T1000 (cell line): ENCODE measurements around the gene MED15.
"Not testable (repeated sequence)": the region's sequence is repeated elsewhere in the genome, so short reads cannot be mapped to it uniquely, and the experiment has no call there.

Experiments
- DNase-seq: peaks from one replicate; lab custom pipeline; 2025; ENCODE audit warnings: mixed read lengths; lab: John Stamatoyannopoulos, UW

The MED15 gene

DNA sequence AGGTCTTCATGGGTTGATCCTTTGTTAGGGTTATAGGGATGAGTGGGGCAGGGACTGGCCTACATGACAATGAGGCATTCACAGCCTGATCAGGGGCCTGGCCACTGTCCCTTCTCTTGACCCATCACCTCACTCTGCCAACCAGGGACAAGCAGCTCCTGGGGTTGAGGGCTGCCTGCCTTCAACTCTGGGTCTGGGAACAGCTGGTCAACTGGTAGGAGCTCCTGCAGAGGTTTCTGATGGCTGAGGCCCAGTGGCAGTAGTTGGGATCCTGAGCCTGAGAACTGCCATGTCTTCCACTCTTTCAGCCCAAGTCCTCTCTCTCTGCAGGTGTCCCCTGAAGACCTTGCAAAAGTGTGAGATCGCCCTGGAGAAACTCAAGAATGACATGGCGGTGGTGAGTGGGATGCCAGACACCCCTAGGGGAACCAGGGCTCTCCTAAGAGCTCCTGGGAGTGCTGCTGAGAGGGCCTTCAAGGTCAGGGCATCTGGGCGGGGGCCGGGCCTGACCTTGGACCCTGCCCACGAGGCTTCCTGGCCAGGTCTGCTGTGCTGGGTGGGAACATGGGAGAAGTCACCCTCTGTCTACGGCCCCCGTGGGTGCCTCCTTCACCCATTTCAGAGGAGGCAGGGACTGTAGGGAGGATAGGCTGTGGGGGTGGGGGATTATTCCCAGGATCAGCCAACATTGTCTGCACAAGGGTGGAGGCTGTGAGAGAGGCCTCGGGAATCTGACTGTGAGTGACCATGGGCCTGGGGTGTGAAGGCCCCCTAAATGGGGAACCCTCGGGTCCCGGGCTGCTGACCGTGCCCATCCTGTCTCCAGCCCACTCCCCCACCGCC is 76.8 kb downstream of the MED15 start:
- no peak for DNase-seq

DNA sequence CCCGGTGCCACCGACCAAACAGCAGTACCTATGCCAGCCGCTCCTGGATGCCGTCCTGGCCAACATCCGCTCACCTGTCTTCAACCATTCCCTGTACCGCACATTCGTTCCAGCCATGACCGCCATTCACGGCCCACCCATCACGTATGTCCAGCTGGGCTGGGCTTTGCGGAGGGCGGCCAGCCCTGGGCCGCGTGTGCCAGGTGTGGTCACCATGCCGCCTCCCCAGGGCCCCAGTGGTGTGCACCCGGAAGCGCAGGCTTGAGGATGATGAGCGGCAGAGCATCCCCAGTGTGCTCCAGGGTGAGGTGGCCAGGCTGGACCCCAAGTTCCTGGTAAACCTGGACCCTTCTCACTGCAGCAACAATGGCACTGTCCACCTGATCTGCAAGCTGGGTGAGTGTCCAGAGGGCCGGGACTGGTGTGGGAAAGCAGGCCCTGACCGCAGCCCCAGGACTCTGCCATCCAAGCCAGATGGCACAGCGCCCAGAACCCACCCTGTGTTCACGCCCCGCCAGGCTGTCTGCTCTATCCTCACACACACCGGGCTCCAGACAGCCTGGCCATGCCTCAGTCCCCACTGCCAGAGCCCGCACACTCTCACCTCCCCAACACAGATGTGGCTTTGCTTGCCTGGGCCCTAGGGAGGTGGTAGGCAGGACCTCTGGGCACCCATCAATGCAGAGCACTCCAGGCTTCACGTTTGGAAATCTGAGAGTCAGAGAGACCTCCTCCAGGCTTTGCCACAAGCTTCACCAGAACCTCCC is 77.6 kb downstream of the MED15 start:
- DNase-seq = no peak

- no peak for DNase-seq
These were observed 78.4 kb downstream of the MED15 start for GRCh38 chr22:20585639-20586402.

- no peak for DNase-seq
These were observed 79.0 kb downstream of the MED15 start for GRCh38 chr22:20586403-20586745.

DNA sequence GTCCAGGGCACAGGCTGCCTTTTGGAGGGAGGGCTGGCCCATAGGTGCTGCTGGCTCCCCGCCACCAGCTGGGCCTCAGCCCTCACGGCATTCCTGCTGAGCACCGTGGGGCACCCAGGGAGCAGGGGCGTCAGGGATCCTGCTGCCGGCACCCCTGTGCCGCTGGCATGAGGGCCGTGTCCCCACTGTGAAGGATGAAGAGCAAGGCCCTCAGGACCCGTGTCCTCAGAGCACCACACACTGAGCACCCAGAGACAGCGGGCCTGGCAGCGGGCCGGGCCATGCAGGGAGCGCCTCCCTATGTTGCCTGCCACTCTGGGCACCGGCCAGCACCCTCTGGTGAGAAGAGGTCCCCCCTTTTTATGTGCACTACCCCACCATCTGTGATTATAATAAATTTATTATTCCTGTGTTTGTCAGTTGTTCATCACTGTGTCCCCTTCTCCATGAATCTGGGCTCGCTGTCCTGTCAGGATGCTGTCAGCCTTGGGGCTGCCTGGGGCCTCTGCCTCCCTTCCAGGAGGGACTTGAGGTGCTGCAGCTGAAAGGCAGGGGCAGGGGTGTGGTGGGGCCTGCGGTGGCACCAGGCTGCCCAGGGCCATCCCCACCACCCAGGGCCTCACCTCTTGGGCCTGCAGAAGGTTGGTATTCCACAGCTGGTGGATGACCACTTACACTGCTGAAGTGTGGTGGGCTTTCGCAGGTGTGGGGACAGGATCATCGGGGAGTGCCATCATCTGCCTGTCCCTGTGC is 80.0 kb downstream of the MED15 start:
- no peak for DNase-seq

GRCh38 chr22:20588092-20588842 is 80.9 kb downstream of the MED15 start:
- DNase-seq = no peak

GRCh38 chr22:20588843-20589581 is 81.6 kb downstream of the MED15 start:
- DNase-seq = no peak

GRCh38 chr22:20589614-20590476 is 82.4 kb downstream of the MED15 start:
- DNase-seq = no peak

DNA sequence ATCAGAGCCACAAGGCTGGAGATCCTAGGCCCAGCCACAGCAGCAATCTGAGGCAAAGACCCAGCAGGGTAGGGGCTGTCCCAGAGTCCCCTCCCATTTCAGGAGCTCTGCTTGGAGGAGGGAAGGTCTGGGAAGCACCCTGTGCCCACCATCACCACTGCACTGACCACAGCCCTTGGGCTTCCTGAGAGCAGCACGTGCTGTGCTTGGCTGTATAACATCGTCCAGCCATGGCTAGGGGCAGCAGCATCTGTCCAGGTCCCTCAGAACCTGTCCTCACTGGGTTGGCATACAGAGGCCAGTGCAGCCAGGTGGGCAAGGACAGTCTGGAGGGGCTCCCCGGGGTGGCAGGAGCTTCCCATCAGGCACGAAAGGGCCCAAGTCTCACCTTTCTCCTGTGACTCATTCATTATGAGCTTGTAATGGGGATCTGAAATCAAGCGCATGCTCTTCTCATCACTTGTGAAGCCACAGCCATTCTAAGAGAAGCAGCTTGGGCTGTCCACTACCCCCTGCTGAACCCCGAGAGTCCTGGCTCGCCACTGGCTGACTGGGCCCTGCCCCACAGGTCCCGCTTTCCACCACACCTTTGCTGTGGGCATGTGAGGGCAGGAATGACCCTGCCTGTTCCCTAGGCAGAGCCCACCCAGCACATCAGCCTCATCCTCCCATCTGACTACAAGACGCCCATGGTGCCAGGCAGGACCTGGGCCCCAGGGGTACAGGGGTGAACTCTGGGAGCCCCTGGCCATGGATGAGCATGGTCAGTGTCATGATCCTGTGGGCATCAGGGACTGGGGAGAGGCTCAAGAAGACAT is 83.3 kb downstream of the MED15 start:
- DNase-seq = no peak

GRCh38 chr22:20591295-20591645 is 83.9 kb downstream of the MED15 start:
- DNase-seq = no peak

- no peak for DNase-seq
These were observed 84.4 kb downstream of the MED15 start for GRCh38 chr22:20591660-20592310.

DNA sequence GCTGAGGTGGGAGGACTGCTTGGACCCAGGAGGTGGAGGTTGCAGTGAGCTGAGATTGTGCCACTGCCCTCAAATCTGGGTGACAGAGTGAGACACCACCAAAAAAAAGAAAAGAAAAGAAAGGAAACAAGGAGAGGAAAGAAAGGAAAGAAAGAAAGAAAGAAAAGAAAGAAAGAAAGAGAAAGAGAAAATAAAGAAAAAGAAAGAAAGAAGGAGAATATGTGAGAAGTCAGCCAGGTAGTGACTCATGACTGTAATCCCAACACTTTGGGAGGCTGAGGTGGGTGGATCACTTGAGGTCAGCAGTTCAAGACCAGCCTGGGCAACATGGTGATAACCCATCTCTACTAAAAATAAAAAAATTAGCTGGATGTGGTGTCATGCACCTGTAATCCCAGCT is 86.6 kb downstream of the MED15 start:
- not testable (repeated sequence) for DNase-seq

DNA sequence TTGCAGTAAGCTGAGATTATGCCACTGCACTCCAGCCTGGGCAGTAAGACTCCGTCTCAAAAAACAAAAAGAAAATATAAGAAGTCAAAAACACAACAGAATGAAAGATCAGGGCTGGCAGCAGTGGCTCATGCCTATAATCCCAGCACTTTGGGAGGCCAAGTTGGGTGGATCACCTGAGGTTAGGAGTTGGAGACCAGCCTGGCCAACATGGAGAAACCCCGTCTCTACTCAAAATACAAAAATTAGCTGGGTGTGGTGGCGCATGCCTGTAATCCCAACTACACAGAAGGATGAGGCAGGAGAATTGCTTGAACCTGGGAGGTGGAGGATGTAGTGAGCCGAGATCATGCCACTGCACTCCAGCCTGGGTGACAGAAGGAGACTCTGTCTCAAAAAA is 87.1 kb downstream of the MED15 start:
- not testable (repeated sequence) for DNase-seq

- no peak for DNase-seq
These were observed 88.1 kb downstream of the MED15 start for GRCh38 chr22:20595461-20595860.

DNA sequence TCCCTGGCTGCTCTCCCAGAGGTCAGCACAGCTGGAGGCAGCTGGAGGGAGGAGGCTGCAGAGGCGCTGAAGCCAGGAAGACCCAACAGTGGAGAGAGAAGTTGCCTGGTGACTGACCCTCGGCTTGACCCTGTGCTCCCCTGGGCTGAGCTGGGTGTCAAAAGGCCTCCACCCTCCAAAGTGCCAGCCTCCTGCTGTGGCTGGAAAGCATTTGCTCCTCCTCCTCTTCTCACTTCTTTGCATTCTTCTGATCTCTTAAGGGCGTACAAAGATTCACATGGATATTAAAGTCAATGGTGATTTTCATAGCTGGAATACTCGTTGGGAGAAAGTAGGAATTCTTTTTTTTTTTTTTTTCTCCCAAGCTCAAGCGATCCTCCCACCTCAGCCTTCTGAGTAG is 91.7 kb downstream of the MED15 start:
- DNase-seq = no peak

GRCh38 chr22:20600137-20600673 is 92.8 kb downstream of the MED15 start:
- DNase-seq = no peak

GRCh38 chr22:20601308-20601707 is 93.9 kb downstream of the MED15 start:
- no peak for DNase-seq

- no peak for DNase-seq
These were observed 95.3 kb downstream of the MED15 start for GRCh38 chr22:20602609-20603164.
